Nephron progenitor cell (in vitro differentiated cells): ENCODE data around the gene THAP8.
"Not testable (repeated sequence)": the region's sequence is repeated elsewhere in the genome, so short reads cannot be mapped to it uniquely, and the experiment has no call there.

Experiments used
- DNase-seq: peaks from one replicate; pipeline ENCODE4 v3.0.0; 2021
- H3K27ac Mint-ChIP-seq: 2 replicates; pipeline ENCODE4 v1.8.0; 2021; ENCODE audit warnings: mild to moderate bottlenecking, moderate library complexity, mixed read lengths
- H3K27me3 Mint-ChIP-seq: 2 replicates; pipeline ENCODE4 v1.8.0; 2021; ENCODE audit warnings: mild to moderate bottlenecking, low read depth, mixed read lengths; ENCODE audit not compliant: poor library complexity
- H3K36me3 Mint-ChIP-seq: 2 replicates; pipeline ENCODE4 v1.8.0; 2021; ENCODE audit warnings: low read depth, mixed read lengths
- H3K4me1 Mint-ChIP-seq: 2 replicates; pipeline ENCODE4 v1.8.0; 2021; ENCODE audit warnings: mixed read lengths
- H3K4me3 Mint-ChIP-seq: 2 replicates; pipeline ENCODE4 v1.8.0; 2021; ENCODE audit warnings: mild to moderate bottlenecking, moderate library complexity, mixed read lengths
- H3K9me3 Mint-ChIP-seq: 2 replicates; pipeline ENCODE4 v1.8.0; 2021; ENCODE audit warnings: mild to moderate bottlenecking, moderate library complexity, mixed read lengths
- CTCF ChIP-seq: fragments of 200-600 bp; sonication (generic); IDR thresholded peaks from 2 replicates; pipeline ENCODE4 v1.5.0; 2021; ENCODE audit warnings: antibody characterized with exemption

The THAP8 gene

GRCh38 chr19:36079389-36079945, 25.4 kb upstream of the THAP8 start:
- TF ChIP-seq CTCF = no peak

GRCh38 chr19:36073121-36073876, 19.2 kb upstream of the THAP8 start:
- H3K9me3 Mint-ChIP-seq = peaks cover 6% of the 10 kb centered on the region
- H3K27ac Mint-ChIP-seq = peak overlapping the region; percentile 54
- H3K27me3 Mint-ChIP-seq = no peaks in the 10 kb centered on the region
- no peak overlapping the region for H3K4me3 Mint-ChIP-seq
- no peak for DNase-seq
- no peaks in the 10 kb centered on the region for H3K4me1 Mint-ChIP-seq
- H3K36me3 Mint-ChIP-seq = peaks cover 58% of the 10 kb centered on the region
- TF ChIP-seq CTCF = no peak

More at GRCh38 chr19:36079389-36079945, 25.4 kb upstream of the THAP8 start:
- Mint-ChIP-seq H3K4me3 (no peak overlapping the region), H3K9me3 (no peaks in the 10 kb centered on the region), H3K27ac (peak overlapping the region; percentile 16), H3K4me1 (no peaks in the 10 kb centered on the region), H3K36me3 (peaks cover 58% of the 10 kb centered on the region), H3K27me3 (no peaks in the 10 kb centered on the region)
- DNase-seq = no peak

- Mint-ChIP-seq H3K9me3 (peaks cover 12% of the 10 kb centered on the region), H3K27ac (no peak overlapping the region), H3K4me1 (no peaks in the 10 kb centered on the region), H3K36me3 (peaks cover 62% of the 10 kb centered on the region), H3K4me3 (no peak overlapping the region), H3K27me3 (no peaks in the 10 kb centered on the region)
- DNase-seq = no peak
- TF ChIP-seq CTCF = no peak
Observed at GRCh38 chr19:36072081-36072480, 18.0 kb upstream of the THAP8 start.

GRCh38 chr19:36068810-36069499, 14.9 kb upstream of the THAP8 start:
- not testable (repeated sequence) for H3K27ac Mint-ChIP-seq, H3K4me1 Mint-ChIP-seq, H3K4me3 Mint-ChIP-seq, H3K27me3 Mint-ChIP-seq, DNase-seq
- peaks cover 12% of the 10 kb centered on the region for H3K9me3 Mint-ChIP-seq
- H3K36me3 Mint-ChIP-seq = peaks cover 61% of the 10 kb centered on the region

GRCh38 chr19:36067681-36068080, 13.6 kb upstream of the THAP8 start:
- H3K27me3 Mint-ChIP-seq = no peaks in the 10 kb centered on the region
- no peak for DNase-seq

More at GRCh38 chr19:36067681-36068080, 13.6 kb upstream of the THAP8 start:
- Mint-ChIP-seq H3K27ac (no peak overlapping the region), H3K36me3 (peaks cover 55% of the 10 kb centered on the region), H3K4me3 (no peak overlapping the region), H3K4me1 (no peaks in the 10 kb centered on the region), H3K9me3 (peaks cover 12% of the 10 kb centered on the region)
- no peak for TF ChIP-seq CTCF
